Kasumi-1 (cell line): ENCODE data around the gene PLG.
A peak's percentile ranks its signal among the peaks of the same experiment; 100 is the strongest.
"Not testable (repeated sequence)": the region's sequence is repeated elsewhere in the genome, so short reads cannot be mapped to it uniquely, and the experiment has no call there.

ENCODE experiments used
- DNase-seq, 2 experiments: peaks; one replicate each; lab custom pipeline; 2025; lab: John Stamatoyannopoulos, UW

The PLG gene

GRCh38 chr6:160701918-160702680, at the start of gene PLG:
TSS of gene PLG (plus strand) at chr6:160702244. CDS start at chr6:160702305, 61 bp downstream.
- DNase-seq = not testable (repeated sequence)

DNA sequence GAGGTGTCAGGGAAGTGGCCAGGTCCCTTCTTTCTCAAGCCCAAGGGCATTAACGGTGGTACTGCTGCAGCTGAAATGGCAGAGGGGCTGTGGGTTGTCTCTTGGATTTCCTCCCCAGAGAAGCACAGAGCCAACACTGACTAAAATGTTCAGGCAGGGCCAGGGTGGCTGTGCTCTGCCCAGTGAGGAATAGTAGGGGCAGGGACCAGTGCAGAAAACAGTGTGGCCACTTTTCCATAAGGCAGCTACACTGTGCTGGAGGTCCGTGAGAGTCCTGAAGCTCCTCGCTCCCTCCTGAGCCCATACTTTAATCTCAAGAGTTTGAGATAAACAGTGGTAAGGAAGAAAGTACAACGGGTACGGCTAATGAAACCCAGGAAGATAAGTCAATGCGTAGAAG, 42.5 kb upstream of the PLG start:
- DNase-seq = no peak

DNA sequence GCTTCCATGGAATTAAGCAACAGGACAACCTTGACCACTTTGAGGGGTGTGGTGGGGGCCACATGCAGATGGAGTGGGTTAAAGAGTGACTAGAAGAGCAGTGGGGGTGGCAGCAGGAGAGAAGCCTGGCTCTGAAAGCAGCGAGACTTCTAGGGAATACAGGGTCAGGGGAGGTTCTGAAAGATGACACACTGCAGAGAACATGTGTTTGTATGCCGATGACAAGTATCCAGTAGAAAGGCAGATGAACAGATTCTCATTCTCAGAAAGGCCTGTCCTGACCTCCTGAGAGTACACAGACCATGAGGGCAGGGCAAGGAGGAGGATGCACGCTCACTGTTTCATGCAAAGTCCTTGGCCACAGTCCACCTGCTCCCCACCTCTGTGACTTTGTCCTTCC, 40.8 kb upstream of the PLG start:
- DNase-seq = no peak

DNA sequence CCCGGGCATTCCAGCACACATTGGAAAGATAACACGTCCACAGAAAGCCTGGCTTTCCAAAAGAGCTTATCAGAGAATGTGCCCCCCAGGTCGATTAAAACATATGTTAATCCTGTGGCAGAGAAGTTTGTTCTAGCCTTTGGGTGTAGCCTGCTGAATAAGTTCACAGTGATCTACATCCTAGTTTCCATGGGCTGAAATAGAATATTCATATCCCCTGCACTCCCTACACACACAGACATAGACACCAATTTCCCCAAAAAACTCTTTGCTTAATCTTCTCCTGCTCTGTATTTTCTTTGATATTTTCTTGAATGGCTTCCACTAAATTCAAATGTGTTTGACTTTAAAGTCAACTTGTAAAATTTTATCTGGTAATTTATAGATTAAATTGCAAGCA, 39.6 kb upstream of the PLG start:
- DNase-seq = no peak

GRCh38 chr6:160662842-160663241, 39.2 kb upstream of the PLG start:
- DNase-seq = no peak

DNA sequence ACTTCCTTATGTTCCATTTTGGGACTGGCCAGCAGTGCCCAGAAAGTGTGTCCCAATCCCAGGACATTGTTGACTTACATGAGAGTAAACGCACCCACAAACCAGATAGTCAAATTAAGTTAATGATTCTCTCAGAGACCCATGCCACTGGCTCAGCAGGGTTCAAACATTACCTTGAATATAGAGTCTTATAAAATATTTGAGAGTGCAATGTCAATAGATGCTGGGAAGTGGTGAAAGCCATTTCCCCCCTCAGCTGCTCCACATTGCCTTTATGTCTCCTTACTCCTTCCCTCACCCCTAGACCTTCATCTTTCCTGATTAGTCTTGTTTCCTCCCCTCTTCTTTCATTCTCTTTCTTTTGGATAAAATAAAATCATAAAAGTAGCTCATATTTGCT, 37.8 kb upstream of the PLG start, which contains the start of gene LPA:
LPA (minus strand) TSS at position 78 of the 400 bp plus-strand sequence; CDS start at position 17, 61 bp downstream.
- DNase-seq = not testable (repeated sequence)

DNA sequence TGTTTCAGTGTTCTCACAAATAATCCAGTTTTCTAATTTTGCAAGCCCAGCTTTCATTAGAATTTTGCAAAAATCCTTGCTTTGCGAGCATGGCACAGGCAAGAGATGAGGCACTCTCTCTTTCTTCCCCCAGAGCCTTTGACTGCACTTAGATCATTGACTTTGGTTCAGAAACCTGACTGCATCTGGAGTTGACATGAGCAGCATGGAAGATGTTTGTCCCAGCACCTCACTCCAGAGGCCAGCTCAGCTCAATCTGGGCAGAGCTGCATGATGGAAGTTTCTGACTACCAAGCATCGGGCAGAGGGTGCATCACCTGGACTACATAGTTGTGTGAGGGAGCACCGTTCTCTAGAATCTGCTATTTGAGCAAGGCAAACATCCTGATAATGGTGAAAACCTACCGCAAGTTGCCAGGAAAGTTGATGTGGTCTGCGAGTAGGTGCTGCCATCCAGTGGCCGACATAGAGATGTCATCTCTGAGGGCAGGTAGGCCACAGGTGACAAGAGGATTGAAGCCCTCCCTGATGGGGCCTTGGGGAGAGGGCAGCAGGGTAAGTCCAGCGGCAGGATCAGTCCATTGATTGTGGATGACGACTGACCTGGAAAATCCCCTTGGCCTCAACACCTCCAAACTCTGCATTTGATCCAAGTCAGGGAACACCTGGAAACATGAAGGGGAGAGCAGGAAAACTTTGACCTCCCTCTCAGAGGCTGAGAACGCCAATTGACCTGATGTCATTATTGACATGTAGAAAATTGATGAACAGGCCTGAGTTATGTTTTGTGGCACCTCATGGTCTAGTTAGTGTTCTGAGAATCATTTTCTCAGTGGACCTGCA, 34.2 kb upstream of the PLG start:
- peak; percentile 28 to 34 for DNase-seq

DNA sequence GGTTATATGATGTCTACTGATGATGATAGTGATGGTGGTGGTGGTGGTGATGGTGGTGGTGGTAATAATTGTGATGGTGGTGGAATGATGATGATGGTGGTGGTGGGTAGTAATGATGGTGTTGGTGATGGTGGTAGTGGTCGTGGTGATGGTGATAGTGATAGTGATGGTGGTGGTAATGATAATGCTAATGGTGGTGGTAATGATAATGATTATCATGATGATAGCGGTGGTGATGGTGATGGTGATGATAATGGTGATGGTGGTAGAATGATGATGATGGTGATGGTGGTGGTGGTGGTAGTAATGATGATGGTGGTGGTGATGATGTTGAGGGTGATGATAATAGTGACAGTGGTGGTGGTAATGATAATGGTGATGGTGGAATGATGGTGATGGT, 33.5 kb upstream of the PLG start:
- no peak for DNase-seq

GRCh38 chr6:160676418-160676817, 25.6 kb upstream of the PLG start:
- DNase-seq = not testable (repeated sequence)

DNA sequence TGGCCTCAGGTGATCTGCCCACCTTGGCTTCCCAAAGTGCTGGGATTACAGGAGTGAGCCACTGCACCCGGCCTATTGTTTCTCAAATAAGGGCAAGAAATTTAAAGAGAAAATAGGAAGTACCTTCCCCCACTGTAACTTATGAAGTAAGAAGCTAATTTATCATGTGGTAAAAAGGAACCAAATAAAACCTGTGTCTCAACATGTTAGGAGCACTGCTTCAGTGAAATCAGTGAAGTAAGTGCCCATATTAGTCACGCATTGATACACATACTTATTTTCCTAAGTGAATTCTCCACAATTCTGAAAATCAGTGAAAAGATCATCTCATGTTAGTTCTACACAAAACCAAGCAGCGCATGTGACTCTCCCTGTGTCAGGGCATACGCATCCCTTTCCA, 23.8 kb upstream of the PLG start:
- DNase-seq = no peak

DNA sequence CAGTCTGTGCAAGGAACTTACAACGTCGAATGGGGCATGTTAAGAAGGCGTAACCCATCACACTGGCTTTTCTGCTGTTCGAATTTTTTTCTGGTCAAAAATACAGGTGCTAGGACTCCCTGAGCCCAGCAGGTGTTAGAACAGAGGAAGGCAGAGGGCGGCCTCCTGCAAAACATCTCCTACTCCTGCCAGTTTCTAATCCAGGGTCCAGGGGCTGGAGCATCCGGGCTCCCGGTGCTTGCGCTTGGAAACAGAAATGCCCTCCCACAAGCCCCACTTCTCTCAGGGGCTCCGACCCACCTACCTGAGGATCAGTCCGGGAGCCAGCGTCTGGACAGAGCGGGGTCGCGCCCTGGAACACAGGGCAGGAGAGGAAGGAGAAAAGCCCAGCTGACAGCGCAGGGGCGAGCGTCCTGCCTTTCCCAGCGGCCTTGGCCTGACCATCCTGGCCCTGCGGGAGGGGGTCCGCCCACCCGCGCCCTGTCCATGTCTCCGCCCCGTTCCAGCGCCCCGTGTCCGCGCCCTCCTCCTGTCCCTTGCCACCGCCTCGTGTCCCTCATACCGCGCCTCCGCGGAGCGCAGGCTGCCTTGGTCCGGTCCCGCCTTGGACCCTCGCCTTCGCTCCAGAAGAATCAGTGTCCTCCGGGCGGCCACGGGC, 23.2 kb upstream of the PLG start:
- DNase-seq = no peak

DNA sequence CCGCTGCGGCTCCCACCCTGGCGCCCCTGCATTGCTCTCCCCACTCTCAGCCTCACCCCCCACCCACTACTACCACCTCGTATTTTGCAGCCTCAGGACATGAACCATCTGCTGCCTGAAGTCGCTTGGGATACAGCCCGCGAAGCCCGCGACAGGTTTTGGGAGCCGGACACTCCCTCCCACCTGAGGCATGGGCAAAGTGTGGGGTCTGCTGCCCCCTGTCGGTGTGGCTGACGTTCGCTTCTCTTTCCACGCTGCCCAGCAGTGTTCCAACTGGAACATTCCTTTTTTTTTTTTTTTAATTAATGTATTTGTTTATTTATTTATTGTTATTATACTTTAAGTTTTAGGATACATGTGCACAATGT, 22.7 kb upstream of the PLG start:
- no peak for DNase-seq

DNA sequence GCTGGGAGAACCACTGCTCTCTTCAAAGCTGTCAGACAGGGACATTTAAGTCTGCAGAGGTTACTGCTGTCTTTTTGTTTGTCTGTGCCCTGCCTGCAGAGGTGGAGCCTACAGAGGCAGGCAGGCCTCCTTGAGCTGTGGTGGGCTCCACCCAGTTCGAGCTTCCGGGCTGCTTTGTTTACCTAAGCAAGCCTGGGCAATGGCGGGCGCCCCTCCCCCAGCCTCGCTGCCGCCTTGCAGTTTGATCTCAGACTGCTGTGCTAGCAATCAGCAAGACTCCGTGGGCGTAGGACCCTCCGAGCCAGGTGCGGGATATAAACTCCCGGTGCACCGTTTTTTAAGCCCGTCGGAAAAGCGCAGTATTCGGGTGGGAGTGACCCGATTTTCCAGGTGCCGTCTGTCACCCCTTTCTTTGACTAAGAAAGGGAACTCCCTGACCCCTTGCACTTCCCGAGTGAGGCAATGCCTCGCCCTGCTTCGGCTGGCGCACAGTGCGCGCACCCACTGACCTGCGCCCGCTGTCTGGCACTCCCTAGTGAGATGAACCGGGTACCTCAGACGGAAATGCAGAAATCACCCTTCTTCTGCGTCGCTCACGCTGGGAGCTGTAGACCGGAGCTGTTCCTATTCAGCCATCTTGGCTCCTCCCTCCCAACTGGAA, 16.8 kb upstream of the PLG start:
- not testable (repeated sequence) for DNase-seq

DNA sequence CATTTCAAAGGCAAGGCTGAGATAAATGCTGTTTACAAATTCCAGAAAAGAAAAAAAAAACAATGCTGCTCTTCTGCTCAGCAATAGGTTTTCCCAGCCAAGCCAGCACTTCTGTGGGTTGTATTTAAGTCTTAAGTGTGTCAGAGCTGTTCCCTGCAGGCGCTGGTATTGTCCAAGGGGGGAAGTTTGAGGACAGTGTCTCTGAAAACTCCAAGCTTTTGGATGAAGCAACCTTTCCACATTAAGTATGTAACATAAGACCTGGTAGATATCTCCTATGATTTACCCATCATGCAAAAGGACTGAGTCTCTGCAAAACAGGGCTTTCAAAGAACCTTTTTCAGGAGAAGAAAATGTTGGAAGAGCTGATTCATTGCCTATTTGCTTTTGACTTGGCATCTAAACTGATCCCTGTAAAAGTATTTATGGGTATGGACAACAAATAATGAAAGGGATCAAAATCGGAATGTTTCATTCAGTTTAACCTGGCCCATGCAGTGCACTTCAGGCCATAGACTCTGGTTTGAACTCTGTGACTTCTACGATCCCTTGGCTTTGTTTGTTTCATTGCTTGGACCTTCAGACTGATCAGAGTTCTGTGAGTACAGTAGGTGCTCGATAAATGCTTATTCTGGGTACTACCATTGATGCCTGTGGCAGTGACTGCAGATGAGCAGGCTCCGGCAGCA, 16.1 kb upstream of the PLG start:
- DNase-seq = no peak

GRCh38 chr6:160690458-160690857, 11.6 kb upstream of the PLG start:
- DNase-seq = no peak

DNA sequence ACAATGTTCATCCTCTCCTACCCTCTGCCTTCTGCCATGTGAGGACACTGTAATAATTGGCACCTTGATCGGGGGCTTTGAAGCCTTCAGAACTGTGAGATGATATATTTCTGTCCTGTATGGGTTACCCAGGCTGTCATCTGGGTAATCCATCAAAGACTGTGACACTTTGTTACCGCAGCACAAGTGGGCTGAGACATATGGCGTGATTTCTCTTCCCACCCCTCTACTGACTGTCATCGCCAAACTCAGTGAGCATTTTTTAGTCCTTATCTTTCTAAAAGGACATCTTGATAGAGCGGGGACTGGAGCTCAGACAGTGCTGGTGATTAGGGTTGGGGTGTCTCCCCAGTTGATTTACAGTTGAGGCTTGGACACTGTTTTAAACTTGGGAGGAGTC, 10.4 kb upstream of the PLG start:
- DNase-seq = no peak

GRCh38 chr6:160692369-160692959, 9.6 kb upstream of the PLG start:
- no peak for DNase-seq

DNA sequence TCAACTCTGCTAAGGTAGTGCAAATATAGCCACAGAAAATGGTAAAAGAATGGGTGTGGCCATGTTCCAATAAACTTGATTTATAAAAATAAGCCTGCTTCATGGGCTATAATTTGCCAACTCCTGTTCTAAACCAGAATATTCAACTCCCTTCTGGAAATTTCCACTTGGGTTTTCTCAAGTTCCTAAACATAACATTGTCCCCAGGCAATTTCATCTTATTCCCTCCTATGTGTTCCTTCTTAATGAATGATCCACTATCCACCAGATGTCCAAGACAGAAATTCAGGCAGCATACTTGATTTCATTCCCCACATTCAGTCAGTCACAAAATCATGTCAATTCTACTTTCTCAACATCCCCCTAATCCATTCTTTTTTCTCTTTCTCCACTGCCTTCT, 7.0 kb upstream of the PLG start:
- DNase-seq = not testable (repeated sequence)

DNA sequence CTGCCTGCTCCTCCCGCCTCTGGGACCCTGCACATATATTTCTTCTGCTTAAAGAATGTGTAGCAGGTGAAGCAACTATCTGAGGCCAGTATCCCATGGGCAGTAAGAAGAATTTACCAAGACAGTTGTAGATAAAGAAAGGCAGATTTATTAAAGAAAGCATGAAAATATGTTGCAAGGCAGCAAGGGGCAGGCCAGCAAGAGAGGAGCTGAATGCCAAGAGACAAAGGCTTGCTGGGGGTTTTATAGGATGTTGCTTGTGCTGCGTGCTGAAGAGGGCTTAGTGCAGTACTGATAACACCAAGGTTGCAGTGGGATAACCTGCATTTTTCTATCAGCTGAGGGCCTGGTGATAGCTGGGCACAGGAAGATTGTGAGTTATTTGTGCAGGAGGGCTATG, 6.4 kb upstream of the PLG start:
- DNase-seq = not testable (repeated sequence)

GRCh38 chr6:160696884-160697283, 5.2 kb upstream of the PLG start:
- not testable (repeated sequence) for DNase-seq

- DNase-seq = no peak
Measured at GRCh38 chr6:160697826-160698225, 4.2 kb upstream of the PLG start.
